Suprapubic skin (tissue), 4 donors: ENCODE measurements around the gene DAB2. TPM values are rescaled to one million over a fixed set of nuclear protein-coding genes. Genes with fewer than 3 reads are reported as not detected.

Source experiments
- DNase-seq, 2 donors: peaks; one replicate each; pipeline ENCODE4 v3.0.0-alpha.2; 2019; ENCODE audit warnings: low spot score in 2 of 2
- H3K27ac ChIP-seq: fragments of 200-600 bp; sonication (generic); one replicate; pipeline ENCODE4 v1.5.1; 2019
- H3K27me3 ChIP-seq: fragments of 200-600 bp; sonication (generic); one replicate; pipeline ENCODE4 v1.5.1; 2019
- H3K36me3 ChIP-seq: fragments of 200-600 bp; sonication (generic); one replicate; pipeline ENCODE4 v1.5.1; 2019
- H3K4me1 ChIP-seq: fragments of 200-600 bp; sonication (generic); one replicate; pipeline ENCODE4 v1.5.1; 2019
- H3K4me3 ChIP-seq: fragments of 200-600 bp; sonication (generic); one replicate; pipeline ENCODE4 v1.5.1; 2019; ENCODE audit warnings: mild to moderate bottlenecking
- H3K9me3 ChIP-seq: fragments of 200-600 bp; sonication (generic); one replicate; pipeline ENCODE4 v1.5.1; 2019
- CTCF ChIP-seq, 2 donors: fragments of 200-600 bp in 1 of 2; fragments of 450-650 bp in 1 of 2; sonication (generic) in 1 of 2; IDR thresholded peaks; one replicate each; pipeline ENCODE4 v1.5.1; 2016 to 2019; ENCODE audit warnings: antibody characterized with exemption in 2 of 2, mild to moderate bottlenecking in 1 of 2, moderate library complexity in 1 of 2
- EP300 ChIP-seq: sonication (generic); formaldehyde crosslinking; IDR thresholded peaks from one replicate; pipeline ENCODE4 v1.6.1; 2017; ENCODE audit warnings: antibody characterized with exemption
- POLR2A ChIP-seq, 2 donors: fragments of 450-650 bp; IDR thresholded peaks; one replicate each; pipeline ENCODE4 v1.6.1; 2017; ENCODE audit warnings: antibody characterized with exemption in 2 of 2, mild to moderate bottlenecking in 2 of 2, moderate library complexity in 2 of 2
- POLR2AphosphoS5 ChIP-seq, 3 donors: sonication (generic); formaldehyde crosslinking; IDR thresholded peaks; one replicate each; pipeline ENCODE4 v1.6.1; 2017; ENCODE audit warnings: antibody characterized with exemption in 3 of 3
- WGBS: methylation state at CpG from one replicate; pipeline ENCODE4 v1.1.5; 2018; 5-methylcytosine and 5-hydroxymethylcytosine counted together
- total RNA-seq, 4 donors: library from RNA; depleted of rRNA; stranded (reverse); fragments of >200 nt; gene quantifications; one replicate each; pipeline ENCODE4 v1.1.0, GENCODE V29; 2016

Gene DAB2
- total RNA-seq, 4 donors from 2014 or later, result 7.1 to 30.6 (median 11.7) TPM

- Histone ChIP-seq H3K27me3 (no peaks in the 10 kb centered on the region), H3K27ac (no peak overlapping the region)
These were observed 44.4 kb upstream of the DAB2 start for GRCh38 chr5:39469176-39469575.

GRCh38 chr5:39466846-39467245 lies 42.1 kb upstream of the DAB2 start:
- H3K4me1 ChIP-seq, result no peaks in the 10 kb centered on the region
- TF ChIP-seq CTCF (IDR thresholded peaks at IDR 0.05) (no peak), POLR2A (IDR thresholded peaks at IDR 0.05) (no peak), EP300 (no peak), POLR2AphosphoS5 (IDR thresholded peaks at IDR 0.05) (no peak)
- DNase-seq, result no peak
- H3K36me3 ChIP-seq, result no peaks in the 10 kb centered on the region
- no peak overlapping the region for H3K27ac ChIP-seq
- 81% methylated on average over 1 of the region's 1 CpG for WGBS
- no peak overlapping the region for H3K4me3 ChIP-seq
- H3K27me3 ChIP-seq, result no peaks in the 10 kb centered on the region
- no peaks in the 10 kb centered on the region for H3K9me3 ChIP-seq

More at GRCh38 chr5:39469176-39469575, 44.4 kb upstream of the DAB2 start:
- DNase-seq, result no peak
- WGBS, result 88% methylated on average over 1 of the region's 1 CpG
- Histone ChIP-seq H3K4me3 (no peak overlapping the region), H3K36me3 (no peaks in the 10 kb centered on the region), H3K4me1 (no peaks in the 10 kb centered on the region), H3K9me3 (no peaks in the 10 kb centered on the region)
- TF ChIP-seq POLR2AphosphoS5 (IDR thresholded peaks at IDR 0.05), result no peak

GRCh38 chr5:39465843-39466242 lies 41.1 kb upstream of the DAB2 start:
- WGBS, result 78% methylated on average over 2 of the region's 2 CpGs
- H3K27me3 ChIP-seq, result no peaks in the 10 kb centered on the region
- H3K27ac ChIP-seq, result no peak overlapping the region

GRCh38 chr5:39465097-39465496 lies 40.3 kb upstream of the DAB2 start:
- DNase-seq, result no peak
- TF ChIP-seq EP300, result no peak
- TF ChIP-seq CTCF (IDR thresholded peaks at IDR 0.05), result no peak
- TF ChIP-seq POLR2AphosphoS5 (IDR thresholded peaks at IDR 0.05), result no peak
- no peak for TF ChIP-seq POLR2A (IDR thresholded peaks at IDR 0.05)
- no peaks in the 10 kb centered on the region for H3K27me3 ChIP-seq
- H3K36me3 ChIP-seq, result no peaks in the 10 kb centered on the region
- H3K4me3 ChIP-seq, result no peak overlapping the region
- WGBS, result 67% methylated on average over 2 of the region's 2 CpGs
- H3K9me3 ChIP-seq, result no peaks in the 10 kb centered on the region
- H3K27ac ChIP-seq, result no peak overlapping the region
- no peaks in the 10 kb centered on the region for H3K4me1 ChIP-seq

More at GRCh38 chr5:39465843-39466242, 41.1 kb upstream of the DAB2 start:
- Histone ChIP-seq H3K36me3 (no peaks in the 10 kb centered on the region), H3K4me3 (no peak overlapping the region), H3K9me3 (no peaks in the 10 kb centered on the region), H3K4me1 (no peaks in the 10 kb centered on the region)
- DNase-seq, result no peak
- TF ChIP-seq EP300, result no peak
- no peak for TF ChIP-seq CTCF (IDR thresholded peaks at IDR 0.05)
- TF ChIP-seq POLR2AphosphoS5 (IDR thresholded peaks at IDR 0.05), result no peak
- no peak for TF ChIP-seq POLR2A (IDR thresholded peaks at IDR 0.05)

- TF ChIP-seq CTCF (IDR thresholded peaks at IDR 0.05) (no peak), EP300 (no peak), POLR2A (IDR thresholded peaks at IDR 0.05) (no peak), POLR2AphosphoS5 (IDR thresholded peaks at IDR 0.05) (no peak)
- WGBS, result 53% methylated on average over 5 of the region's 5 CpGs
- no peaks in the 10 kb centered on the region for H3K4me1 ChIP-seq
- no peak overlapping the region for H3K4me3 ChIP-seq
- no peaks in the 10 kb centered on the region for H3K9me3 ChIP-seq
- no peaks in the 10 kb centered on the region for H3K27me3 ChIP-seq
- H3K36me3 ChIP-seq, result no peaks in the 10 kb centered on the region
- DNase-seq, result no peak
- no peak overlapping the region for H3K27ac ChIP-seq
These were observed 39.3 kb upstream of the DAB2 start for GRCh38 chr5:39464088-39464487.

GRCh38 chr5:39462211-39462610 lies 37.4 kb upstream of the DAB2 start:
- TF ChIP-seq POLR2A (IDR thresholded peaks at IDR 0.05) (no peak), POLR2AphosphoS5 (IDR thresholded peaks at IDR 0.05) (no peak), CTCF (IDR thresholded peaks at IDR 0.05) (no peak), EP300 (no peak)
- WGBS, result 69% methylated on average over 6 of the region's 6 CpGs
- Histone ChIP-seq H3K4me1 (no peaks in the 10 kb centered on the region), H3K36me3 (no peaks in the 10 kb centered on the region), H3K9me3 (no peaks in the 10 kb centered on the region), H3K4me3 (no peak overlapping the region), H3K27me3 (no peaks in the 10 kb centered on the region), H3K27ac (no peak overlapping the region)
- DNase-seq, result no peak
